HCT116 (cell line): ENCODE measurements around the gene CD72. TPM values are rescaled to one million over a fixed set of nuclear protein-coding genes. Genes with fewer than 3 reads are reported as not detected.

Experiments
- ATAC-seq: fragments of 200-7000 bp; cut with Tn5 transposase; 2 replicates; pipeline ENCODE4 v1.9.1; 2020; ENCODE audit warnings: mild to moderate bottlenecking, moderate library complexity
- BruUV-seq: library from RNA; stranded (reverse); fragments of 400-500 nt; replicated peaks from 2 replicates; lab custom pipeline; 2021; lab: Mats Ljungman, UMichigan
- CTCF ChIA-PET: fragments of 300-600 bp; sonication (Branson Sonifier 250); formaldehyde crosslinking; loops from one replicate; lab custom pipeline; 2021; ENCODE audit warnings: antibody characterized with exemption; lab: Charles Lee
- POLR2A ChIA-PET: fragments of 300-600, 350-600 bp; sonication (Branson Sonifier 250); formaldehyde crosslinking; loops from one replicate; lab custom pipeline; 2021; ENCODE audit warnings: antibody characterized with exemption; lab: Charles Lee
- RAD21 ChIA-PET, 2 experiments: fragments of 300-600 bp; sonication (Branson Sonifier 250); formaldehyde crosslinking; loops; one replicate each; lab custom pipeline; 2023; ENCODE audit warnings: low total read pairs in 2 of 2; ENCODE audit not compliant: uncharacterized antibody in 2 of 2, unreplicated experiment in 2 of 2, low non-redundant PET in 1 of 2; lab: Charles Lee
- DNase-seq: peaks from one replicate; pipeline ENCODE4 v3.0.0-alpha.2; 2010; ENCODE audit warnings: low read depth, low spot score
- H2AFZ ChIP-seq: fragments of 200-600 bp; shearing (Covaris generic), sonication (generic); 2 replicates; pipeline ENCODE4 v1.6.1; 2017; ENCODE audit warnings: low read depth, mixed run types, mixed read lengths, antibody characterized with exemption, low read length; ENCODE audit not compliant: poor library complexity, severe bottlenecking
- H3K27ac ChIP-seq: 2 replicates; pipeline ENCODE4 v1.5.1; 2012; ENCODE audit warnings: low read depth, low read length
- H3K27me3 ChIP-seq: fragments of 200-600 bp; sonication (generic); 2 replicates; pipeline ENCODE4 v1.6.1; 2016; ENCODE audit warnings: mixed run types, low read length, mixed read lengths; ENCODE audit not compliant: insufficient read depth
- H3K36me3 ChIP-seq, 2 experiments: fragments of 200-500 bp in 1 of 2; fragments of 200-600 bp in 1 of 2; sonication (Bioruptor generic) in 1 of 2; sonication (generic) in 1 of 2; 2 replicates each; pipeline versions ENCODE4 v1.5.1 to v1.6.1; 2014 to 2016; ENCODE audit warnings: low read length in 2 of 2, inconsistent platforms in 1 of 2, mixed read lengths in 1 of 2, mixed run types in 1 of 2; ENCODE audit not compliant: insufficient read depth in 2 of 2, control insufficient read depth in 1 of 2
- H3K4me1 ChIP-seq, 2 experiments: fragments of 200-600 bp in 1 of 2; sonication (generic) in 1 of 2; 2 replicates each; pipeline versions ENCODE4 v1.5.1 to v1.6.1; 2012 to 2017; ENCODE audit warnings: low read length in 2 of 2, inconsistent platforms in 1 of 2, mild to moderate bottlenecking in 1 of 2, mixed read lengths in 1 of 2, mixed run types in 1 of 2, moderate library complexity in 1 of 2; ENCODE audit not compliant: insufficient read depth in 2 of 2, control insufficient read depth in 1 of 2
- H3K4me2 ChIP-seq: fragments of 200-600 bp; sonication (generic); 2 replicates; pipeline ENCODE4 v1.6.1; 2017; ENCODE audit warnings: mixed run types, low read length, mixed read lengths
- H3K4me3 ChIP-seq, 2 experiments: fragments of 200-600 bp in 1 of 2; sonication (generic) in 1 of 2; replicated peaks in 1 of 2; 2 replicates each; pipeline ENCODE4 v1.5.1; 2011 to 2016; ENCODE audit warnings: low read length in 2 of 2, control low read depth in 1 of 2, low read depth in 1 of 2, mild to moderate bottlenecking in 1 of 2, mixed read lengths in 1 of 2, mixed run types in 1 of 2
- H3K79me2 ChIP-seq: fragments of 200-600 bp; sonication (generic); 2 replicates; pipeline ENCODE4 v1.6.1; 2017; ENCODE audit warnings: mild to moderate bottlenecking, mixed run types, low read length, moderate library complexity, mixed read lengths; ENCODE audit not compliant: insufficient read depth
- H3K9ac ChIP-seq: fragments of 200-600 bp; sonication (generic); 2 replicates; pipeline ENCODE4 v1.6.1; 2016; ENCODE audit warnings: low read length, mixed read lengths
- H3K9me2 ChIP-seq: fragments of 200-600 bp; sonication (generic), shearing (Covaris generic); 2 replicates; pipeline ENCODE4 v1.6.1; 2017; ENCODE audit warnings: mixed run types, mild to moderate bottlenecking, moderate library complexity; ENCODE audit not compliant: insufficient read depth
- H3K9me3 ChIP-seq, 2 experiments: fragments of 200-500 bp in 1 of 2; fragments of 200-600 bp in 1 of 2; sonication (Bioruptor generic) in 1 of 2; sonication (generic) in 1 of 2; 2 replicates each; pipeline ENCODE4 v1.6.1; 2014 to 2017; ENCODE audit warnings: low read length in 2 of 2, mixed read lengths in 2 of 2, inconsistent platforms in 1 of 2, low read depth in 1 of 2, mild to moderate bottlenecking in 1 of 2, mixed run types in 1 of 2, moderate library complexity in 1 of 2; ENCODE audit not compliant: control insufficient read depth in 1 of 2, insufficient read depth in 1 of 2
- H4K20me1 ChIP-seq: fragments of 200-600 bp; sonication (generic), shearing (Covaris generic); 2 replicates; pipeline ENCODE4 v1.6.1; 2017; ENCODE audit warnings: mixed run types, mild to moderate bottlenecking, moderate library complexity; ENCODE audit not compliant: insufficient read depth
- ATF3 ChIP-seq: IDR thresholded peaks from 2 replicates; pipeline ENCODE4 v1.6.1; 2012
- CBX3 ChIP-seq: IDR thresholded peaks from 2 replicates; pipeline ENCODE4 v1.6.1; 2012; ENCODE audit warnings: low read depth
- CEBPB ChIP-seq: IDR thresholded peaks from 2 replicates; pipeline ENCODE4 v1.6.1; 2012; ENCODE audit warnings: low read depth
- CTCF ChIP-seq, 3 experiments: fragments of 200-600 bp in 1 of 3; sonication (generic) in 1 of 3; IDR thresholded peaks in 2 of 3; conservative IDR thresholded peaks in 1 of 3; 2 replicates each; pipeline ENCODE4 v1.5.1; 2012 to 2017; ENCODE audit warnings: low read depth in 2 of 3, low read length in 2 of 3, antibody characterized with exemption in 1 of 3, borderline replicate concordance in 1 of 3, control low read depth in 1 of 3, mild to moderate bottlenecking in 1 of 3, mixed read lengths in 1 of 3, mixed run types in 1 of 3, moderate library complexity in 1 of 3; ENCODE audit not compliant: insufficient read depth in 1 of 3
- ELF1 ChIP-seq: IDR thresholded peaks from 2 replicates; pipeline ENCODE4 v1.6.1; 2012; ENCODE audit warnings: low read depth, borderline replicate concordance
- EZH2 ChIP-seq: fragments of 200-600 bp; sonication (generic); IDR thresholded peaks from 2 replicates; pipeline ENCODE4 v1.6.1; 2017; ENCODE audit warnings: antibody characterized with exemption, mixed run types
- EZH2phosphoT487 ChIP-seq: fragments of 200-600 bp; IDR thresholded peaks from 2 replicates; pipeline ENCODE4 v1.6.1; 2018; ENCODE audit warnings: antibody characterized with exemption, borderline replicate concordance
- FOSL1 ChIP-seq: IDR thresholded peaks from 2 replicates; pipeline ENCODE4 v1.6.1; 2012; ENCODE audit warnings: low read depth
- JUND ChIP-seq: IDR thresholded peaks from 2 replicates; pipeline ENCODE4 v1.6.1; 2012
- MAX ChIP-seq: IDR thresholded peaks from 2 replicates; pipeline ENCODE4 v1.6.1; 2012
- POLR2A ChIP-seq: IDR thresholded peaks from 2 replicates; pipeline ENCODE4 v1.7.0; 2011; ENCODE audit warnings: borderline replicate concordance; ENCODE audit not compliant: insufficient read depth, insufficient read length; ENCODE audit errors: extremely low read depth
- POLR2AphosphoS5 ChIP-seq: IDR thresholded peaks from 2 replicates; pipeline ENCODE4 v1.6.1; 2011; ENCODE audit warnings: mild to moderate bottlenecking, low read depth, low read length, moderate library complexity
- REST ChIP-seq: IDR thresholded peaks from 2 replicates; pipeline ENCODE4 v1.6.1; 2012; ENCODE audit warnings: low read depth
- SIN3A ChIP-seq: IDR thresholded peaks from 2 replicates; pipeline ENCODE4 v1.6.1; 2012; ENCODE audit warnings: low read depth
- SRF ChIP-seq: IDR thresholded peaks from 2 replicates; pipeline ENCODE4 v1.6.1; 2012; ENCODE audit warnings: low read depth
- TCF7L2 ChIP-seq: IDR thresholded peaks from 2 replicates; pipeline ENCODE4 v1.7.0; 2011; ENCODE audit warnings: borderline replicate concordance, inconsistent platforms; ENCODE audit not compliant: insufficient read depth, insufficient read length; ENCODE audit errors: extremely low read depth
- YY1 ChIP-seq: IDR thresholded peaks from 2 replicates; pipeline ENCODE4 v1.6.1; 2011; ENCODE audit warnings: low read length, low read depth, moderate library complexity, mild to moderate bottlenecking; ENCODE audit not compliant: insufficient replicate concordance; ENCODE audit errors: extremely low read depth
- ZBTB33 ChIP-seq: IDR thresholded peaks from 2 replicates; pipeline ENCODE4 v1.6.1; 2011; ENCODE audit warnings: mild to moderate bottlenecking, low read length, moderate library complexity; ENCODE audit not compliant: insufficient replicate concordance; ENCODE audit errors: extremely low read depth
- ZNF274 ChIP-seq: fragments of 200-500 bp; sonication (Bioruptor generic); IDR thresholded peaks from 2 replicates; pipeline ENCODE4 v1.6.1; 2014; ENCODE audit warnings: mild to moderate bottlenecking, low read depth, low read length, inconsistent platforms
- intact Hi-C: fragments of 100-400 bp; cut with micrococcal nuclease; formaldehyde crosslinking; loops from 2 replicates; pipeline ENCODE4 v1.10.0; 2022
- total RNA-seq: library from RNA; stranded (reverse); gene quantifications from one replicate; pipeline ENCODE4 v1.2.1, GENCODE V29; 2021; ENCODE audit not compliant: unreplicated experiment

Gene CD72
- total RNA-seq, 1 experiment from 2014 or later = 1.6 TPM

GRCh38 chr9:35662437-35662836, 44.2 kb upstream of the CD72 start:
- CTCF ChIA-PET = interaction anchor here (2.4 to 3.2 kb wide), 2 partner anchors 34 to 69 kb away, joined by 20 to 33 read pairs; partner anchors contain the start of genes CREB3 and TLN1
- RAD21 ChIA-PET = no interaction called here
- H3K4me2 ChIP-seq = no peak overlapping the region
- H3K27ac ChIP-seq = peak overlapping the region; percentile 33; the same call in 1 of the 2 replicates
- H3K27me3 ChIP-seq = no peaks in the 10 kb centered on the region
- intact Hi-C loops = no loop called here
- H3K4me1 ChIP-seq = peaks cover 19 to 59% of the 10 kb centered on the region in 2 experiments; a peak in 3 of 4 replicates
- H3K79me2 ChIP-seq = peaks cover 28% of the 10 kb centered on the region; the same call in 1 of the 2 replicates
- TF ChIP-seq MAX (no peak), REST (no peak), EZH2 (no peak), ELF1 (no peak), ZBTB33 (no peak), SRF (no peak), POLR2AphosphoS5 (no peak), FOSL1 (no peak), SIN3A (no peak), CEBPB (no peak), POLR2A (no peak), CBX3 (no peak), TCF7L2 (no peak), ATF3 (no peak), EZH2phosphoT487 (no peak), JUND (no peak), CTCF (IDR thresholded peaks at IDR 0.05 in 2 of 3, conservative IDR thresholded peaks at IDR 0.05 in 1 of 3; ENCODE audit: borderline replicate concordance in 1 of 3, insufficient read depth in 1 of 3, low read depth in 2 of 3, low read length in 2 of 3) (no peak), ZNF274 (no peak), YY1 (no peak)
- no peak overlapping the region for H3K4me3 ChIP-seq
- no peak for DNase-seq
- H4K20me1 ChIP-seq = no peaks in the 10 kb centered on the region
- no peaks in the 10 kb centered on the region for H3K9me3 ChIP-seq
- H3K9ac ChIP-seq = no peak overlapping the region
- H3K36me3 ChIP-seq = peaks cover 6 to 27% of the 10 kb centered on the region in 2 experiments; a peak in 3 of 4 replicates
- H2AFZ ChIP-seq = no peak overlapping the region
- BruUV-seq = no TSS peak
- H3K9me2 ChIP-seq = no peaks in the 10 kb centered on the region
- POLR2A ChIA-PET = no interaction called here
- no peak for ATAC-seq
